Activated CD8-positive, alpha-beta T cell treated with anti-CD3 and anti-CD28 coated beads for 36 hours (primary cell): Measurements from ENCODE around the gene F11R. TPM values are rescaled to one million over a fixed set of nuclear protein-coding genes. Genes with fewer than 3 reads are reported as not detected.
"Not testable (repeated sequence)": the region's sequence is repeated elsewhere in the genome, so short reads cannot be mapped to it uniquely, and the experiment has no call there.

Experiments
- ATAC-seq: fragments of 200-7000 bp; cut with Tn5 transposase; one replicate; pipeline ENCODE4 v1.10.0; 2021; ENCODE audit warnings: mild to moderate bottlenecking, moderate library complexity
- CTCF ChIA-PET: fragments of 350-600 bp; sonication (Branson Sonifier 250); formaldehyde crosslinking; loops from one replicate; lab custom pipeline; 2021; ENCODE audit warnings: antibody characterized with exemption; lab: Charles Lee
- POLR2A ChIA-PET: fragments of 350-600 bp; sonication (Branson Sonifier 250); formaldehyde crosslinking; loops from one replicate; lab custom pipeline; 2021; ENCODE audit warnings: antibody characterized with exemption; lab: Charles Lee
- DNase-seq: peaks from one replicate; pipeline ENCODE4 v3.0.0-alpha.2; 2020
- H3K27ac Mint-ChIP-seq: one replicate; pipeline ENCODE4 v1.8.0; 2021; ENCODE audit warnings: mild to moderate bottlenecking, mixed read lengths
- H3K27me3 Mint-ChIP-seq: one replicate; pipeline ENCODE4 v1.8.0; 2021; ENCODE audit warnings: mixed read lengths
- H3K36me3 Mint-ChIP-seq: one replicate; pipeline ENCODE4 v1.8.0; 2021; ENCODE audit warnings: low read depth, mixed read lengths
- H3K4me1 Mint-ChIP-seq: one replicate; pipeline ENCODE4 v1.8.0; 2021; ENCODE audit warnings: low read depth, mixed read lengths
- H3K4me3 Mint-ChIP-seq: one replicate; pipeline ENCODE4 v1.8.0; 2021; ENCODE audit warnings: mild to moderate bottlenecking, moderate library complexity, mixed read lengths
- H3K9me3 Mint-ChIP-seq: one replicate; pipeline ENCODE4 v1.8.0; 2021; ENCODE audit warnings: mixed read lengths
- intact Hi-C: fragments of 100-400 bp; cut with micrococcal nuclease; formaldehyde crosslinking; loops from one replicate; pipeline ENCODE4 v1.10.0; 2022
- total RNA-seq, 2 experiments: library from RNA; stranded (reverse); gene quantifications; one replicate each; pipeline ENCODE4 v1.2.3, GENCODE V29; 2021
- TF ChIP-seq, protein P1 (sequence below): fragments of 200-600 bp; IDR thresholded peaks from one replicate; pipeline ENCODE4 v1.8.0; 2022; ENCODE audit warnings: antibody characterized with exemption, mild to moderate bottlenecking

The F11R gene
- total RNA-seq, 2 experiments from 2014 or later, result 19.0 to 20.9 TPM

DNA sequence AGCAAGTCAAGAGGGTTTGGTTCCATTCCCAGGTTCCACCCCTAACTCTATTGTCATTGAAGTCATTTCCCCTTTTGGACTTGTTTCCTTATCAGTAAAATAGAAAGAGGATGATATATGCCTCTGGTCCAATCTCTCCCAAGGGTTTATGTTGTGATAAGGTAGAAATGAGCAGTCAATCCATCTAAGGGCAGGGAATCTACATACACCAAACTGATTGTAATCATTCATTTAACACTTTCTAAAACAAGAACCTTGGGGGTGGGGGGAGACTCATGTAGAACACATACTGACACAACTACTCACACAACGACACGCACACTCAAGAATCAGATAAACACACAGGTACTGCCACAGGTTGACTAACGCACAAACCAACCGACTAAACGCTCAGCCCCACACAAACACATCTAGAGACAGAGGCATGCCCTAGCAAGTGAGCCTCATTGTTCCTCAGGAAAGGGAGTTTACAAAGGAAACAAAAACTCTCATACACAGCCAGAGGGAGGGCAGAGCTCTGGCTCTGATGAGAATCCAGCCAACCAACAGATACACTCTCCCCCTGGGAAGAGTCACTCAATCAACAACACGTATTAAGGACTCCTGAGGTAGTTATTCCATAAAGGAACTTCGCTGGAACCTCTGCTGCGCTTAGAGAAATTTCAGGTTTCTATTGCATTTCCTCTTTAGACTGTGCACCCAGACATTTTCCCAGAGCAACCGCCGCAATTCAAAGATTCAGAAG, 1.0 kb downstream of the F11R start:
- Mint-ChIP-seq H3K27ac (no peak overlapping the region), H3K36me3 (no peaks in the 10 kb centered on the region), H3K9me3 (no peaks in the 10 kb centered on the region), H3K4me3 (peak overlapping the region; percentile 87), H3K4me1 (peaks cover 39% of the 10 kb centered on the region), H3K27me3 (no peaks in the 10 kb centered on the region)
- no peak for DNase-seq
- intact Hi-C loops, result no loop called here
- POLR2A ChIA-PET, result interaction anchor here (0.6 to 2.2 kb wide), 6 partner anchors 9 to 222 kb away, joined by 3 to 11 read pairs (median 3); partner anchors contain the start of genes KLHDC9 and USF1
- CTCF ChIA-PET, result interaction anchor here (1.3 to 3.3 kb wide), 8 partner anchors 8 to 77 kb away, joined by 4 to 11 read pairs (median 8); partner anchors contain the start of genes KLHDC9 and USF1
- ATAC-seq, result no peak
- TF ChIP-seq, protein P1, sequence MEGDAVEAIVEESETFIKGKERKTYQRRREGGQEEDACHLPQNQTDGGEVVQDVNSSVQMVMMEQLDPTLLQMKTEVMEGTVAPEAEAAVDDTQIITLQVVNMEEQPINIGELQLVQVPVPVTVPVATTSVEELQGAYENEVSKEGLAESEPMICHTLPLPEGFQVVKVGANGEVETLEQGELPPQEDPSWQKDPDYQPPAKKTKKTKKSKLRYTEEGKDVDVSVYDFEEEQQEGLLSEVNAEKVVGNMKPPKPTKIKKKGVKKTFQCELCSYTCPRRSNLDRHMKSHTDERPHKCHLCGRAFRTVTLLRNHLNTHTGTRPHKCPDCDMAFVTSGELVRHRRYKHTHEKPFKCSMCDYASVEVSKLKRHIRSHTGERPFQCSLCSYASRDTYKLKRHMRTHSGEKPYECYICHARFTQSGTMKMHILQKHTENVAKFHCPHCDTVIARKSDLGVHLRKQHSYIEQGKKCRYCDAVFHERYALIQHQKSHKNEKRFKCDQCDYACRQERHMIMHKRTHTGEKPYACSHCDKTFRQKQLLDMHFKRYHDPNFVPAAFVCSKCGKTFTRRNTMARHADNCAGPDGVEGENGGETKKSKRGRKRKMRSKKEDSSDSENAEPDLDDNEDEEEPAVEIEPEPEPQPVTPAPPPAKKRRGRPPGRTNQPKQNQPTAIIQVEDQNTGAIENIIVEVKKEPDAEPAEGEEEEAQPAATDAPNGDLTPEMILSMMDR, result no peak

GRCh38 chr1:161019111-161019660, 1.8 kb downstream of the F11R start:
- peaks cover 42% of the 10 kb centered on the region for H3K4me1 Mint-ChIP-seq
- POLR2A ChIA-PET, result interaction anchor here (0.6 kb wide), 1 partner anchor 312 kb away, joined by 3 read pairs; no protein-coding TSS in a partner anchor
- ATAC-seq, H3K9me3 Mint-ChIP-seq, H3K36me3 Mint-ChIP-seq, DNase-seq, H3K27me3 Mint-ChIP-seq, H3K27ac Mint-ChIP-seq, intact Hi-C loops, H3K4me3 Mint-ChIP-seq: not testable (repeated sequence)
- CTCF ChIA-PET, result interaction anchor here (0.9 to 1.5 kb wide), 5 partner anchors 19 to 185 kb away, joined by 3 to 6 read pairs (median 4); no protein-coding TSS in a partner anchor

- Mint-ChIP-seq H3K4me3 (no peak overlapping the region), H3K27ac (no peak overlapping the region), H3K27me3 (no peaks in the 10 kb centered on the region), H3K36me3 (no peaks in the 10 kb centered on the region), H3K9me3 (no peaks in the 10 kb centered on the region), H3K4me1 (peaks cover 48% of the 10 kb centered on the region)
- POLR2A ChIA-PET, result interaction anchor here (0.6 to 1.4 kb wide), 3 partner anchors 14 to 311 kb away, joined by 3 to 5 read pairs (median 4); partner anchors contain the start of gene USF1
- intact Hi-C loops, result no loop called here
- ATAC-seq (no peak), DNase-seq (no peak)
- CTCF ChIA-PET, result interaction anchor here (0.9 to 1.5 kb wide), 6 partner anchors 19 to 184 kb away, joined by 3 to 6 read pairs (median 4); partner anchors contain the start of gene USF1
- TF ChIP-seq, protein P1, result no peak
Measured at GRCh38 chr1:161018631-161018930, 2.4 kb downstream of the F11R start.

DNA sequence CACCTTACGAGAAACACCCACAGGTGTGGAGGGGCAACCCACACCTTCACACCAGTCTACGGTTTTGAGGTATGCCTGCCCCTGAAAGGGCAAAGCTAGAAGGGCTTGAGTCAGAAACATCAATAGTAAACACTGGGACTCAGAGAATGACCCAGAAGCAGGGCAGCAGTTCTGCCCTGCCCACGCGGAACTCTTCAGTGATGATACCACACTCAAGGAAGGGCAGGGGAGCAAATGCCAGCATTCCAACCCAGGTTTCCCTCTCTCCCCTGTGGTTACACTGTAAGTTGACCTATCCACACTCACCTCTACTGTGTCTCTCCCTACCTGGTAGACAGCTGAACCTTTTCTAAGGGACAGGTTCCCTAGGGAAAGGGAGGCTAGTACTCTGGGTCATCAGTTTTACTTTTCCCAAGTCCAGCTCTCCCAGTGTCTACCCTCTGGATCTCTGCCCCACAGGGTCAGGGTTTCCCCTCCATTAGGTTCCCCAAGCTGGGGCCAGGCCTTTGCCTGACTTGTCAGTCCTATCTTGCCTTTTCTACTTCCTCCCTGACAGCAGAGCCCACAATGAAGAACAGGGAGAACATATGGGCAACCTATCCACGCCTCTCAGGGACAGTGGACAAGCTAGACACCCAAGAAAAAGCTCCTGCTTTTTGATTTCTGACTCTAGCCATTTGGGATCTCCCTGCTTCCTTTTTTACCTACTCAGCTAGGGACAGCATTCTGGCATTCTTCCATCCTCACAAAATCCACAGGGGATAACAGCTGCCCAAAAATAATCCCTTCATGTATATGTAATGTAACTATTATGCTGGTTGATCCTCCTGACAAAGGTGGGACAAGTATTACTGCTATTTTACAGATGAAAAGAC, 3.0 kb downstream of the F11R start:
- CTCF ChIA-PET, result interaction anchor here (0.9 to 1.5 kb wide), 6 partner anchors 20 to 183 kb away, joined by 3 to 6 read pairs (median 4); partner anchors contain the start of gene USF1
- Mint-ChIP-seq H3K9me3 (no peaks in the 10 kb centered on the region), H3K36me3 (no peaks in the 10 kb centered on the region), H3K4me1 (peaks cover 54% of the 10 kb centered on the region), H3K27ac (no peak overlapping the region), H3K4me3 (no peak overlapping the region), H3K27me3 (no peaks in the 10 kb centered on the region)
- POLR2A ChIA-PET, result interaction anchor here (0.6 to 1.4 kb wide), 4 partner anchors 15 to 310 kb away, joined by 3 to 5 read pairs (median 4); partner anchors contain the start of gene USF1
- TF ChIP-seq, protein P1, result no peak
- ATAC-seq (no peak), DNase-seq (no peak)
- intact Hi-C loops, result no loop called here

DNA sequence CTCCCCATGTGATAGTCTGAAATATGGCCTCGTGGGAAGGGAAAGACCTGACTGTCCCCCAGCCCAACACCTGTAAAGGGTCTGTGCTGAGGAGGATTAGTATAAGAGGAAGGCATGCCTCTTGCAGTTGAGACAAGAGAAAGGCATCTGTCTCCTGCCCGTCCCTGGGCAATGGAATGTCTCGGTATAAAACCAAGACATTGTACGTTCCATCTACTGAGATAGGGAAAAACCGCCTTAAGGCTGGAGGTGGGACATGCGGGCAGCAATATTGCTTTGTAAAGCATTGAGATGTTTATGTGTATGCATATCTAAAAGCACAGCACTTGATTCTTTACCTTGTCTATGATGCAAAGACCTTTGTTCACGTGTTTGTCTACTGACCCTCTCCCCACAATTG, 3.8 kb downstream of the F11R start:
- POLR2A ChIA-PET, CTCF ChIA-PET, H3K27me3 Mint-ChIP-seq, H3K9me3 Mint-ChIP-seq, H3K27ac Mint-ChIP-seq, H3K36me3 Mint-ChIP-seq, ATAC-seq, H3K4me3 Mint-ChIP-seq, intact Hi-C loops, DNase-seq: not testable (repeated sequence)
- peaks cover 54% of the 10 kb centered on the region for H3K4me1 Mint-ChIP-seq

- H3K27me3 Mint-ChIP-seq, intact Hi-C loops, ATAC-seq, H3K4me3 Mint-ChIP-seq, POLR2A ChIA-PET, H3K9me3 Mint-ChIP-seq, H3K27ac Mint-ChIP-seq, H3K36me3 Mint-ChIP-seq, DNase-seq, CTCF ChIA-PET: not testable (repeated sequence)
- H3K4me1 Mint-ChIP-seq, result peaks cover 53% of the 10 kb centered on the region
Measured at GRCh38 chr1:161016683-161017082, 4.3 kb downstream of the F11R start.
